GM19463 (cell line): Measurements from ENCODE around the gene DUXA.

Experiments used
- ATAC-seq: cut with Tn5 transposase; IDR thresholded peaks from one replicate; pipeline ENCODE4 v1.9.1; 2021; ENCODE audit warnings: mild to moderate bottlenecking, moderate library complexity; ENCODE audit not compliant: unreplicated experiment

The DUXA gene

DNA sequence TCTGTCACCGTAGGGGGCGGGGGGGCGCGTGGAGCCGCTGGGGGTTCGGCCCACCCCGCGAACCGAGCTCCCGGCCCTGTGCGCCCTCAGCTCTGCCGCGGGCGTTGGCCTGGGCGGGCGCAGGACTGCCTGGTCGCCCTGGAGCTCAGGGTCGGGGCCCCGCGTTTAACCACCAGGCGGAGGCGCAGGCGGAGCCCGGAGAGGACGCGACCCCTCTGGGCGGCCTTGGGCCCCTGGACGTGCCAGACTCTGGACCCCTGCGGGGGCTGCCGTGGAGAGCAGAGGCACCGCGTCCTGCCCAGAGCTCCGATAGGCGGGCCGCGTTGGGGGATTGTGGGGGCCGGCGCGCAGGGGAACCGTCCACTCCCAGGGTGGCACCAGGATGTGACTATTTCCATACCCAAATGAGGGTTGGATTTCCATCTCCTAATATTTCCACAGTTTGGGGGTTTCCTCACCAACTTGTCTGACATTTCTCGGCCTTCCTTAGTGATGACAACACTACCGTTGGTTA is 60.5 kb downstream of the DUXA start:
- ATAC-seq: no peak

GRCh38 chr19:57105976-57106721 is 61.1 kb downstream of the DUXA start:
- no peak for ATAC-seq
